Fibroblast of peridontal ligament (primary cell): ENCODE data around the gene DRAXIN.

ENCODE experiments used
- DNase-seq: peaks from one replicate; pipeline ENCODE4 v3.0.0-alpha.2; 2010; ENCODE audit errors: extremely low read depth

DRAXIN gene

GRCh38 chr1:11736746-11737639, 45.5 kb downstream of the DRAXIN start:
- peak; percentile 69 for DNase-seq

- DNase-seq: no peak
These were observed 46.6 kb downstream of the DRAXIN start for GRCh38 chr1:11738096-11738495.

DNA sequence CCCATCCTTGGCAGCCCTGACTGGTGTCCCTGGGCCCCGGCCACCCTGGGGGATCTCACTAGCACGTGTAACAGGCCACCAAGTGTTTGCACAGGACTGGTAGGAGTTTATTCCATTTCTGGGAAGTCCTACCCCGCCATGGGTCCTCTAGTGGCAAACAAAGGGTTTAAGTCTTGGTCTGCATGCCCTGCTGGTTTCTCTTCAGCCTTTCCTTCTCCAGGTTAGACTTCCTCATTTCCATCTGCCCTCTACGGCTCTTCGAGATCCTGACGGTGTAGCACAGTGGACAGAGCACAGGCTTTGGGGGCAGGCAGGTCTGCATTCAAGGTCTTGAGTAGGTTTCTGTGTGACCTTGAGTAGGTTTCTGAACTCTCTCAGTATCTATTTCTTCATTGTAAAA, 47.3 kb downstream of the DRAXIN start:
- DNase-seq: no peak

GRCh38 chr1:11740258-11741192, 49.0 kb downstream of the DRAXIN start:
- DNase-seq: no peak

DNA sequence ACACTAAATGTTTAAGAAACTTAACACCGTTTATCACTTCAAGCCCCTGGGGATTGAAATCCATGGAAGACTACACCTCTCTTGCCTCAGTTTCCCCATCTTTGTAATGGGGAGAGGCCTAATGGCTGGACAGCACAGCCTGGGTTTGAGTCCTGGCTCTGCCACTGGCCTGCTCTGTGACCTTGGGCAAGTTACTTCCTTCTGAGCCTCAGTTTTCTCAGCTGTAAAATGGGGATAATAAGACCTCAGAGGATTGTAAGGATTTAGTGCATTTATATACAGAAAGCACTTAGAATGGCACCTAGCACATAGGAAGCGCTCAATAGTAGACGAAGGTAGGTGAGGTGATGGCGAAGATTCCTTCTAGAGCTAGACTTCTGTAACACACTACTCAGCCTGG, 50.0 kb downstream of the DRAXIN start:
- DNase-seq: no peak

- peak; percentile 28 for DNase-seq
These were observed 50.5 kb downstream of the DRAXIN start for GRCh38 chr1:11741919-11742558.

DNA sequence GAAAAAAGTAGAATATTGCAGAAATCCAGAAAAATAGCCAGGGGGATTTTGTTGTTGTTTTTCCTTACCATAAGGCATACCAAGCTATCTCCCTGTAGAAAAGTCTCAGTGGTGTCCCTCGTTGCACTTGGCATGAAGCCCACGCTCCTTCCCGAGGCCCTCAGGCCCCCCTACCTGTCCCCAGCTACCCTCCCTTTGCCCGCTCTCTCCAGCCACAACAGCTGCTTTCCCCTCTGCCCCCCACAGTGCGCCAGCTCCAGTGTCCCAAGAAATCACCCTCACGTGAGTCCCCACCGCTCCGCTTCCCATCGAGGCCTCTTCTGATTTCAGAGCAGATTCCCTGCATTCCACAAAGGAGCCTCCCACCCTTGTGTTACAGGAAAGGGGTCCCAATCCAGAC, 52.8 kb downstream of the DRAXIN start:
- DNase-seq: no peak

- no peak for DNase-seq
These were observed 54.6 kb downstream of the DRAXIN start for GRCh38 chr1:11746092-11746491.

DNA sequence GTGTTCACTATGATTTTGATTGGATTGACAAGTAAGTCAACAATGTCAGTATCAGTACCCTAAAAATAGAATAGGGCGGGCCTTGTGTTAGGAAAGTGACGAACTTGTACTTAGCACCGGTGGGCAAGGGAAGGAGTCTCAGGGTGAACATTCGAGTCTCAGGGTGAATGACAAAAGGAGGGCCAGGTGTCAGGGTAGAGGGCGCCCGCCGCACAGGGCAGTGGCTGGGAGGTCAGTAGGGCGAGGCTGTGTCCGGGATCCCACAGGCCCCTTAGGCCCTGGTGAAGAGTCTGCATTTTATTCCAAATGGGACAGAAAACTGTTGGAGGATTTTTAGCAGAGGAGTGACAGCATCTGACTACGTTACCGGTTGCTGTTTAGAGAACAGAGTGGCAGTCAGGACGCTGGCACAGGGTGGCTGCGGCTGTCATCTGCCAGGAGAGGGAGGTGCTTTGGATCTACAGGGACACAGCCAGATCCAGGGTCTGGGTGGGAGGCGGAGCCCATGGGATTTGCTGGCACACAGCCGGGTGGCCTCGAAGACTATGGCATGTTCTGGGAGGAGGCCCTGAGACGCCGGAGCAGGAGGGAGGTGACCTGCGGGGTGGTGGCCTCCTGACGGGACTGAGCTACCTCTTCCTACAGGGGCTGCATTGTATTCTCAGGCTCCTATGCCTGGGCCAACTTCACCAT, 55.4 kb downstream of the DRAXIN start:
- DNase-seq: no peak

GRCh38 chr1:11748294-11749202, 57.0 kb downstream of the DRAXIN start:
- no peak for DNase-seq

- DNase-seq: no peak
These were observed 57.7 kb downstream of the DRAXIN start for GRCh38 chr1:11749203-11749689.

- DNase-seq: no peak
These were observed 58.5 kb downstream of the DRAXIN start for GRCh38 chr1:11749996-11750395.

DNA sequence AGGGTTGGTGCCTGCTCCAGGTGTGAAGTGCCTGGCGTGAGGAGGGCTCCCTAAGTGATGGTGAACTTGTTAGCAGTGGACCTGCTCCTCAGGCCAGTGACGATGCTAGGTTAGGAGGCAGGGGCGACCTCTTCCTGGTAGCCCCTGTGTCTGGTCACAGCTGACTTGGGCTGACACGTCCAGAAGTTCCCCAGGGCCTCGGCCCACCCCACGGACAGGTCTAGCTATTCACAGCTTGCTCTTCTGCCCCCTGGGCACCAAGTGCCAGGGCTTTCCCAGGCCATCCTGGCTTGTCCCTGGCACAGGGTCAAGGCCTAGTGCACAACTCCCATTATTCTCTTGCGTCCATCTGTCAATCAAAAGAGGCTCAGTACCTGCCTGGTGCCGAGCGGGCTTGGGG, 59.6 kb downstream of the DRAXIN start:
- DNase-seq: no peak

- no peak for DNase-seq
These were observed 61.0 kb downstream of the DRAXIN start for GRCh38 chr1:11752359-11753088.

DNA sequence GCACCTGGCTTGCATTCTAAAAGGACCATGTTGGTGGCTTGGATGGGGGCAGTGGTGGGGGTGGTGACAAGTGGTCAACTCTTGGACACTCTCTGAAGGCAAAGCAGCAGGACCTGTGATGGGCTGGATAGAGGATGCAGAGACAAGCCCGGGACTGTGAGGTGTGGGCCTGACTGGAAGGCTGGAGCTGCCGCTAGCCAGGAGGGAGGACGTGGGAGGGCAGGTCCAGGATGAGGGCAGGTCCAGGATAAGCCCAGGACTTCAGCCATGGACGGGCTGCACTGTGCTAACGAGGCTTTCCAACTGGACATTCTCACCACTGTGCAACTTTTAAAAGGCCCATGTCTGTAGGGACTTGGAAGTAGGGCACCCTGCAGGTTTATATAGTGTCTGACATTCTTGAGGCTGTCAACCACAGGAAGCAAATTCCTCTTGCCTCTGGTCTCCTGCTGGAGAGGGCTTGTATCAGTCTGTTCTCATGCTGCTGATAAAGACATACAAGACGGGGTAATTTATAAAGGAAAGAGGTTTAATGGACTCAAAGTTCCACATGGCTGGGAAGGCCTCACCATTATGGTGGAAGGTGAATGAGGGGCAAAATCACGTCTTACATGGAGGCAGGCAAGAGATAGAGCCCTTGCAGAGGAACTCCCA, 62.2 kb downstream of the DRAXIN start:
- no peak for DNase-seq

DNA sequence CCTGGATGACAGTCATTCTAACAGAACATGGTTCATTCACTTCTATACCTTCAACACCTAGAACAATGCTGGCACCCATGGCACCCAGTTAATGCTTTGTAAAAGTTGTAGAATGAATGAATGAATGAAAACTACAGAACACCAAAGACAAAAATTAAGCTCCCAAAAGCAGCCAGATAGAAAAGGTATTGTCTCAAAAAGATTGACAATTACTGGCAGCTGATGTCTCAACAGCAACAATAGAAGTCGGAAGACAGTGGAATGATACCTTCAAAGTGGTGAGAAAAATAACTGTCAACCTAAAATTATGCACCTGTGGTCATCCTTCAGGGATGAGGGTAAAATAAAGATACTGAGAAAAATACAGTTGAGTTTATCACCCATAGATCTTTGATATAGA, 65.5 kb downstream of the DRAXIN start:
- DNase-seq: no peak

GRCh38 chr1:11759791-11760190, 68.3 kb downstream of the DRAXIN start:
- no peak for DNase-seq

DNA sequence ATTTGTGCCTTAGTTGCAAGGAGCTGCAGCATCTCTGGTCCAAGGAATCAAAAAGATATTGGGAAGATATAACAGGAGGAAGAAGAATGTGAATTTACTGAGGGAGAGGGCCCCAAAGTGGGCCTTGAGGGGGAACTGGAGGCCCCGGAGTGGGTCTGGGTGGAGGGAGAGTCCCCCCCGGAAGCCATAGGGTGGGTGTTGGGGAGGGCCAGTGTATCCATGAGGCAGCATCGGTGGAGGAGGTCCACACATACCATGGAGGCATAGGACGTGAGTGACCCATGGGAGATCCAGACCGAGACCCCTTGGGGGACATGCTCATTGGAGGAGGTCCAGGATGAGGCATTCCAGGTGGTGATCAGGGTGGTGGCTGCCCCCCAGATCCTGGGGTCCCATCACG, 69.8 kb downstream of the DRAXIN start:
- no peak for DNase-seq

- DNase-seq: no peak
These were observed 70.5 kb downstream of the DRAXIN start, which contains the start of gene C1orf167 for GRCh38 chr1:11761988-11762406. Gene C1orf167 (plus strand): TSS chr1:11762193. CDS start chr1:11764401, 2,208 bp downstream.
